HepG2 (cell line): ENCODE data around the gene SSBP4. TPM values are rescaled to one million over a fixed set of nuclear protein-coding genes. Genes with fewer than 3 reads are reported as not detected.

Experiments
- ATAC-seq: fragments of 200-7000 bp; cut with Tn5 transposase; 3 replicates; pipeline ENCODE4 v1.9.1; 2020; ENCODE audit warnings: mild to moderate bottlenecking, moderate library complexity
- BruUV-seq: library from RNA; stranded (reverse); fragments of 400-500 nt; replicated peaks from 2 replicates; lab custom pipeline; 2021; lab: Mats Ljungman, UMichigan
- CTCF ChIA-PET: fragments of 300-600 bp; formaldehyde crosslinking; extraction: SDS; loops from one replicate; lab custom pipeline; 2021; ENCODE audit warnings: low total read pairs, inconsistent platforms, low intra/inter-chr PET ratio; lab: Yijun Ruan, JAX
- POLR2A ChIA-PET: fragments of 350-600 bp; sonication (Branson Sonifier 250); formaldehyde crosslinking; loops from one replicate; lab custom pipeline; 2020; ENCODE audit warnings: antibody characterized with exemption, inconsistent platforms; lab: Yijun Ruan, JAX
- DNase-seq: peaks from one replicate; pipeline ENCODE4 v3.0.0-alpha.2; 2015; ENCODE audit warnings: low spot score
- FAIRE-seq: peaks from 3 replicates; lab custom pipeline; 2011; peaks lifted over from hg19 to GRCh38; lab: Jason Lieb, UNC
- H2AFZ ChIP-seq: one replicate; pipeline ENCODE4 v1.6.1; 2011; ENCODE audit warnings: low read length, inconsistent platforms
- H3K27ac ChIP-seq: fragments of 300-600 bp; 3 replicates; pipeline ENCODE4 v1.8.0; 2011; ENCODE audit warnings: mixed run types, mild to moderate bottlenecking, mixed read lengths, low read length, inconsistent platforms; ENCODE audit not compliant: insufficient read depth; ENCODE audit errors: extremely low read length
- H3K27me3 ChIP-seq, 2 experiments: fragments of 200-600 bp in 1 of 2; 2 replicates in 1 of 2; 3 replicates in 1 of 2; pipeline versions ENCODE4 v1.6.0 to v1.8.0; 2011; ENCODE audit warnings: low read length in 2 of 2, mild to moderate bottlenecking in 2 of 2, moderate library complexity in 2 of 2, inconsistent platforms in 1 of 2; ENCODE audit not compliant: insufficient read depth in 2 of 2, control insufficient read depth in 1 of 2
- H3K36me3 ChIP-seq, 2 experiments: fragments of 200-600 bp in 1 of 2; replicated peaks in 1 of 2; 2 replicates in 1 of 2; 3 replicates in 1 of 2; pipeline versions ENCODE4 v1.5.1 to v1.8.0; 2011; ENCODE audit warnings: low read length in 2 of 2, inconsistent platforms in 1 of 2; ENCODE audit not compliant: insufficient read depth in 2 of 2, control insufficient read depth in 1 of 2
- H3K4me1 ChIP-seq: 2 replicates; pipeline ENCODE4 v1.5.1; 2012; ENCODE audit warnings: low read length, inconsistent platforms; ENCODE audit not compliant: insufficient read depth
- H3K4me2 ChIP-seq: 2 replicates; pipeline ENCODE4 v1.6.0; 2011; ENCODE audit warnings: low read depth, low read length, inconsistent platforms
- H3K4me3 ChIP-seq, 3 experiments: fragments of 200-600 bp in 1 of 3; sonication (generic), shearing (Covaris generic) in 1 of 3; replicated peaks in 1 of 3; 2 replicates each; pipeline ENCODE4 v1.5.1; 2011 to 2016; ENCODE audit warnings: low read length in 3 of 3, inconsistent platforms in 2 of 3, low read depth in 2 of 3, mild to moderate bottlenecking in 2 of 3, control low read depth in 1 of 3, mixed read lengths in 1 of 3; ENCODE audit not compliant: insufficient read depth in 1 of 3
- H3K79me2 ChIP-seq: one replicate; pipeline ENCODE4 v1.6.1; 2011; ENCODE audit warnings: low read length, inconsistent platforms; ENCODE audit not compliant: insufficient read depth
- H3K9ac ChIP-seq: 2 replicates; pipeline ENCODE4 v1.6.0; 2011; ENCODE audit warnings: mild to moderate bottlenecking, low read depth, low read length, inconsistent platforms; ENCODE audit not compliant: insufficient read depth
- H3K9me3 ChIP-seq: 2 replicates; pipeline ENCODE4 v1.5.1; 2012; ENCODE audit warnings: mild to moderate bottlenecking, low read length
- H4K20me1 ChIP-seq: 2 replicates; pipeline ENCODE4 v1.6.0; 2011; ENCODE audit warnings: inconsistent platforms, mild to moderate bottlenecking, low read length, moderate library complexity; ENCODE audit not compliant: insufficient read depth
- NR3C1 ChIP-seq: sonication (generic); formaldehyde crosslinking; IDR thresholded peaks from 2 replicates; pipeline ENCODE4 v1.4.0; 2020; ENCODE audit warnings: missing genetic modification reagents
- RERE ChIP-seq: IDR thresholded peaks from 2 replicates; pipeline ENCODE4 v1.6.1; 2016; ENCODE audit warnings: low read depth, missing genetic modification reagents, missing compliant biosample characterization
- TOE1 ChIP-seq: sonication (generic); formaldehyde crosslinking; IDR thresholded peaks from 2 replicates; pipeline ENCODE4 v1.4.0; 2020; ENCODE audit warnings: mild to moderate bottlenecking, missing genetic modification reagents
- ZFP91 ChIP-seq: sonication (generic); formaldehyde crosslinking; IDR thresholded peaks from 2 replicates; pipeline ENCODE4 v1.9.0; 2022; ENCODE audit warnings: missing genetic modification reagents, mild to moderate bottlenecking, borderline replicate concordance
- ZNF263 ChIP-seq: sonication (generic); formaldehyde crosslinking; IDR thresholded peaks from 2 replicates; pipeline ENCODE4 v1.4.0; 2020; ENCODE audit warnings: missing genetic modification reagents
- ZNF556 ChIP-seq: sonication (generic); formaldehyde crosslinking; IDR thresholded peaks from 2 replicates; pipeline ENCODE4 v1.4.0; 2020; ENCODE audit warnings: mild to moderate bottlenecking, missing genetic modification reagents, borderline replicate concordance
- ZNF616 ChIP-seq: sonication (generic); formaldehyde crosslinking; IDR thresholded peaks from 2 replicates; pipeline ENCODE4 v1.5.0; 2020; ENCODE audit warnings: low read depth, mild to moderate bottlenecking, missing genetic modification reagents
- ZNF775 ChIP-seq: sonication (generic); formaldehyde crosslinking; IDR thresholded peaks from 2 replicates; pipeline ENCODE4 v1.4.0; 2020; ENCODE audit warnings: missing genetic modification reagents, mild to moderate bottlenecking, moderate library complexity, borderline replicate concordance
- WGBS: methylation state at CpG from one replicate; pipeline ENCODE4 v1.1.6; 2017; ENCODE audit warnings: low lambda C conversion rate; 5-methylcytosine and 5-hydroxymethylcytosine counted together
- in situ Hi-C: cut with HindIII; loops from 2 replicates; pipeline ENCODE4 v1.10.0; 2017; ENCODE audit warnings: low pct_unique_long_range_greater_than_20kb; ENCODE audit not compliant: extremely low pct_ligation_motif_present
- intact Hi-C: fragments of 100-400 bp; cut with micrococcal nuclease; formaldehyde crosslinking; loops from one replicate; pipeline ENCODE4 v1.10.0; 2022; ENCODE audit not compliant: unreplicated experiment
- polyA plus RNA-seq, 8 experiments: library from polyadenylated mRNA; depleted of rRNA in 3 of 8; stranded (reverse) in 7 of 8; unstranded in 1 of 8; fragments of >200 nt; fragmentation: Illumina TruSeq in 4 of 8; extraction: Trizol in 4 of 8; gene quantifications; 2 replicates each; pipeline versions ENCODE4 v1.2.1 to v1.2.3, GENCODE V29; 2011 to 2016; ENCODE audit warnings: low read depth in 4 of 8, missing spikeins in 1 of 8, mixed read lengths in 1 of 8; ENCODE audit not compliant: insufficient read depth in 1 of 8
- total RNA-seq, 5 experiments: library from RNA; depleted of rRNA; stranded (reverse); fragments of >200 nt; fragmentation: Illumina TruSeq; extraction: Trizol; gene quantifications; 2 replicates each; pipeline ENCODE4 v1.2.3, GENCODE V29; 2016; ENCODE audit warnings: low read depth in 1 of 5

SSBP4 gene
- total and polyA plus RNA-seq, 2 of the 13 experiments (the other 11 are each of a cell fraction or from before 2014, with no cell fraction given) = 20.8 to 39.5 TPM

DNA sequence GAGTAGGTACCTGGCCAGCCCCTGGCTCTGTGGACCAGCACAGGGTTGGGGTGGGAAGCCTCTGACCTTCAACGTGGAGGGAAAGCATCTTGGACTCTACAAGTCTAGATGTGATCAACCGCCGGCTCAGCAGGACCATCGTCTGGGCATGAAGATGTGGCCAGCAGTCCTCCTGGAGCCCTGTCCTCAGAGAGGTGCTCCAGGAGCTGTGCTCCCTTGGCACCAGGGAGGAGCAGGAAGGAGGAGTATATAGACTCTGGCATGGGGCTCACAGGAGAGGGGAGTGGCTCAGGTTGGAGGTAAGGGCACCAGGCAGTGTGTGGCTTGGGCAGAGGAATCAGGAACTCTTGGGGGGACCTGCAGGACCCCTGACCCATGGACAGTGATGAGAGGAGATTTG lies 37.1 kb downstream of the SSBP4 start:
- H2AFZ ChIP-seq = no peak overlapping the region
- H3K27ac ChIP-seq = no peak overlapping the region
- H3K36me3 ChIP-seq = peaks cover 24 to 48% of the 10 kb centered on the region in 2 experiments
- peak; percentile 89 for TF ChIP-seq ZNF263 (CRISPR knock-in tag)
- TF ChIP-seq ZFP91 (CRISPR knock-in tag) = no peak
- no peak for TF ChIP-seq ZNF556 (CRISPR knock-in tag)
- TF ChIP-seq ZNF775 (CRISPR knock-in tag) = no peak
- H3K4me1 ChIP-seq = peaks cover 1% of the 10 kb centered on the region; the same call in 1 of the 2 replicates
- no peak overlapping the region for H3K4me3 ChIP-seq
- WGBS = no CpG with 5 or more reads among the region's 4 CpGs
- intact Hi-C loops = no loop called here
- in situ Hi-C loops = no loop called here
- no peaks in the 10 kb centered on the region for H3K27me3 ChIP-seq
- FAIRE-seq (no peak), ATAC-seq (no peak), DNase-seq (no peak)
- no TSS peak for BruUV-seq
- no peak overlapping the region for H3K4me2 ChIP-seq
- H3K79me2 ChIP-seq = no peaks in the 10 kb centered on the region
- ChIA-PET POLR2A (no interaction called here), CTCF (no interaction called here)
- H3K9me3 ChIP-seq = no peaks in the 10 kb centered on the region
- no peak overlapping the region for H3K9ac ChIP-seq
- peaks cover 3% of the 10 kb centered on the region; the same call in 1 of the 2 replicates for H4K20me1 ChIP-seq

GRCh38 chr19:18456974-18457373 lies 37.8 kb downstream of the SSBP4 start:
- no peaks in the 10 kb centered on the region for H3K4me1 ChIP-seq
- FAIRE-seq (no peak), ATAC-seq (no peak), DNase-seq (no peak)
- POLR2A ChIA-PET = no interaction called here
- intact Hi-C loops (no loop called here), in situ Hi-C loops (no loop called here)
- H3K27ac ChIP-seq = no peak overlapping the region
- H3K4me3 ChIP-seq = no peak overlapping the region
- H3K4me2 ChIP-seq = no peak overlapping the region
- 100% methylated on average over 3 of the region's 9 CpGs for WGBS
- H3K27me3 ChIP-seq = no peaks in the 10 kb centered on the region
- no peaks in the 10 kb centered on the region for H3K9me3 ChIP-seq
- CTCF ChIA-PET = no interaction called here
- peaks cover 27 to 54% of the 10 kb centered on the region in 2 experiments for H3K36me3 ChIP-seq
- no peaks in the 10 kb centered on the region for H4K20me1 ChIP-seq
- no peak overlapping the region for H2AFZ ChIP-seq
- H3K9ac ChIP-seq = no peak overlapping the region
- no TSS peak for BruUV-seq
- no peaks in the 10 kb centered on the region for H3K79me2 ChIP-seq
- TF ChIP-seq RERE (CRISPR knock-in tag) (no peak), TOE1 (no peak), ZNF616 (CRISPR knock-in tag) (no peak), NR3C1 (CRISPR knock-in tag) (no peak)
